T-helper 1 cell treated with Interleukin-12 subunit alpha and Interleukin-12 subunit beta and Interleukin-4 antibody, amounts not matched to agents 30 μg/mL and 1 μg/mL, for 36 hours (primary cell): ENCODE measurements around the gene MICAL2.

ENCODE experiments used
- H3K27ac Mint-ChIP-seq: one replicate; pipeline ENCODE4 v1.8.0; 2021; ENCODE audit warnings: mild to moderate bottlenecking, mixed read lengths
- H3K27me3 Mint-ChIP-seq: one replicate; pipeline ENCODE4 v1.8.0; 2021; ENCODE audit warnings: low read depth, mixed read lengths
- H3K36me3 Mint-ChIP-seq: one replicate; pipeline ENCODE4 v1.8.0; 2021; ENCODE audit warnings: low read depth, mixed read lengths
- H3K4me1 Mint-ChIP-seq: one replicate; pipeline ENCODE4 v1.8.0; 2021; ENCODE audit warnings: low read depth, mixed read lengths
- H3K4me3 Mint-ChIP-seq: one replicate; pipeline ENCODE4 v1.8.0; 2021; ENCODE audit warnings: mild to moderate bottlenecking, moderate library complexity, mixed read lengths
- H3K9me3 Mint-ChIP-seq: one replicate; pipeline ENCODE4 v1.8.0; 2021; ENCODE audit warnings: mixed read lengths

Gene MICAL2

DNA sequence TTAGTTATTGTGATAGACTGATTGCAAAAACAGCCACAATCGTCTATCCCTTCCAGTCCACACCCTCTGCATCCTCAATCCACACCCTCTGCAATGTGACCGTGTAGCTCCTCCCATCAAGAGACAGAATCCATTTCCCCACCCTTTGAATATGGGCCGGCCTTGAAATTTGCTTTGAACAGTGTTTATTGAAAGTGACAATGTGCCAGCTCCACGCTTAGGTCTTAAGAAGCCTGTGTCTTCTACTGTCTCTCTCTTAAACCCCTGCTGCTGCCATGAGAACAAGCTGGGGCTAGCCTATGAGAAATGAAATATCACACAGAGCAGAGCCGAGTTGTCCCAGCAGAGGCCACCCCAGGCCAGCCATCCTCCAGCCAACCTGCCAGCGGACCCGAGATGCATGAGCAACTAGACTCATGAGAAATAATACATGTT lies 22.3 kb upstream of the MICAL2 start:
- H3K4me3 Mint-ChIP-seq, result peak overlapping the region; percentile 64
- H3K27me3 Mint-ChIP-seq, result no peaks in the 10 kb centered on the region
- no peaks in the 10 kb centered on the region for H3K9me3 Mint-ChIP-seq
- peak overlapping the region; percentile 89 for H3K27ac Mint-ChIP-seq
- H3K4me1 Mint-ChIP-seq, result peaks cover 71% of the 10 kb centered on the region
- peaks cover 6% of the 10 kb centered on the region for H3K36me3 Mint-ChIP-seq

- H3K9me3 Mint-ChIP-seq, result no peaks in the 10 kb centered on the region
- H3K4me1 Mint-ChIP-seq, result peaks cover 69% of the 10 kb centered on the region
- H3K36me3 Mint-ChIP-seq, result peaks cover 6% of the 10 kb centered on the region
- no peaks in the 10 kb centered on the region for H3K27me3 Mint-ChIP-seq
- H3K27ac Mint-ChIP-seq, result peak overlapping the region; percentile 74
- H3K4me3 Mint-ChIP-seq, result no peak overlapping the region
Measured at GRCh38 chr11:12088531-12088930, 21.9 kb upstream of the MICAL2 start.

DNA sequence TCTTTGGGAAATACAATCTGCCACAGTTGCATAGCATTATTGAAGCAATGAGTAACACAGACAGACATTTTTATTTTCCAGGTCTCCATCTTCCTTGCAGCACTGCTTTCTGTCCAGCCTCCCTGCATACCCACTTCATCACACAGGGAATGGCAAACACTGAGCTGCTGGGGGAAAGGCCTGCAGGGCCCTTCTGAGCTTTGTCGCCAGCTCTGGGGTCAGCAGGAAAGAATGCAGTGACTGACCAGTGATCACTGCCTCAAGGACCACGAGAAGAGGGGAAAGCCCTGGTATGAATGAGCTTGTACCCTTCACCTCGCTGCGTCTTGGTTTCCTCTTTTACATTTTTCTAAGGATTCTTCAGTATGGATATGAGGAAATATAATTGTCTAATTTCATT lies 21.3 kb upstream of the MICAL2 start:
- Mint-ChIP-seq H3K27me3 (no peaks in the 10 kb centered on the region), H3K9me3 (no peaks in the 10 kb centered on the region), H3K27ac (peak overlapping the region; percentile 74), H3K36me3 (peaks cover 6% of the 10 kb centered on the region), H3K4me3 (no peak overlapping the region), H3K4me1 (peaks cover 68% of the 10 kb centered on the region)

DNA sequence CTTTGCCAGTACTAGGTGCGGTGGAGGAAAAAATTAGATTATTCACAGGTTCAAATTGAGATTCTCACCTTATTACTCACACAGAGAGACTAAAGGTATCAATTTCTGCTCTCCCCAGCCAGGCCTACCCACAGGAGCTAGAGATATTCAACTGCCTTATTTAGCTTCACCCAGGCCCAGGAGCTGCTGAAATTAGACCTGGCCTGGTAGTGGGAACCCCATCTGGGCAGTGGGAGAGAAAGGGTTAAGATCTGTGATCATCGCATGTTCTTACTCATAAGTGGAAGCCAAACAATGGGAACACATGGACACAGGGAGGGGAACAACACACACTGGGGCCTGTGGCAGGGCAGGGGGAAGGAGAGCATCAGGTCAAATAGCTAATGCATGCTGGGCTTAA lies 20.9 kb upstream of the MICAL2 start:
- Mint-ChIP-seq H3K36me3 (peaks cover 4% of the 10 kb centered on the region), H3K27ac (peak overlapping the region; percentile 26), H3K27me3 (no peaks in the 10 kb centered on the region), H3K9me3 (no peaks in the 10 kb centered on the region), H3K4me1 (peaks cover 68% of the 10 kb centered on the region), H3K4me3 (no peak overlapping the region)

DNA sequence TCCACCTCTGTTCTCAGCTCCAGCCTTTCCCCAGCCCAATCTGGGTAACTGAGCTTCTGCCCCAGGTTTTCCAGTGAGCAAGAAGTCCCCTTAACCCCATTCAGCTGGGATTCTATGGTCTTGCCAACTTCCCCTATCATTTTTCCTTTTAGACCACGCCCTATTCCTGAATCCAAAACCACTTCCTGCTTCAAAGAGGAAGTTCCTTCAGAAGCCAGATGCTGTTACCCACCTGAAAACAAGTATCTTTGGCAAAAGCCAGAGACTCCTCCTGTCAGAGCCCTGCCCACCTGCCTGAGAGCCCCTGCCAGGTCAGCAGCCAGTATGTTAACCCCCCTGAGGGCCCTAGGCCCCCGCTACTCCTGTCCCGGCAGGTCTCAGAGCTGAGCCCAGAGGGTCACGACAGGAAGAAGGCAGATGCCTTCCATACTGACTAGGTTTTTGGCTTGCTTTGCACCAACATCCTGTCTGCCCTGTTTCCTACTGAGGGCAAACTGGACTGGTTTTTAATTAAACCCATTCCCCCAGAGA lies 20.3 kb upstream of the MICAL2 start:
- Mint-ChIP-seq H3K27ac (peak overlapping the region; percentile 87), H3K4me3 (peak overlapping the region; percentile 63), H3K4me1 (peaks cover 69% of the 10 kb centered on the region), H3K36me3 (peaks cover 4% of the 10 kb centered on the region), H3K27me3 (no peaks in the 10 kb centered on the region), H3K9me3 (no peaks in the 10 kb centered on the region)

- no peak overlapping the region for H3K4me3 Mint-ChIP-seq
- H3K27ac Mint-ChIP-seq, result no peak overlapping the region
Measured at GRCh38 chr11:12090761-12091258, 19.6 kb upstream of the MICAL2 start.

GRCh38 chr11:12091956-12092558 lies 18.3 kb upstream of the MICAL2 start:
- Mint-ChIP-seq H3K9me3 (no peaks in the 10 kb centered on the region), H3K4me3 (peak overlapping the region; percentile 8), H3K27ac (peak overlapping the region; percentile 56), H3K27me3 (no peaks in the 10 kb centered on the region), H3K4me1 (peaks cover 53% of the 10 kb centered on the region), H3K36me3 (peaks cover 4% of the 10 kb centered on the region)

More at GRCh38 chr11:12090761-12091258, 19.6 kb upstream of the MICAL2 start:
- H3K36me3 Mint-ChIP-seq, result peaks cover 4% of the 10 kb centered on the region
- peaks cover 66% of the 10 kb centered on the region for H3K4me1 Mint-ChIP-seq
- no peaks in the 10 kb centered on the region for H3K27me3 Mint-ChIP-seq
- H3K9me3 Mint-ChIP-seq, result no peaks in the 10 kb centered on the region

DNA sequence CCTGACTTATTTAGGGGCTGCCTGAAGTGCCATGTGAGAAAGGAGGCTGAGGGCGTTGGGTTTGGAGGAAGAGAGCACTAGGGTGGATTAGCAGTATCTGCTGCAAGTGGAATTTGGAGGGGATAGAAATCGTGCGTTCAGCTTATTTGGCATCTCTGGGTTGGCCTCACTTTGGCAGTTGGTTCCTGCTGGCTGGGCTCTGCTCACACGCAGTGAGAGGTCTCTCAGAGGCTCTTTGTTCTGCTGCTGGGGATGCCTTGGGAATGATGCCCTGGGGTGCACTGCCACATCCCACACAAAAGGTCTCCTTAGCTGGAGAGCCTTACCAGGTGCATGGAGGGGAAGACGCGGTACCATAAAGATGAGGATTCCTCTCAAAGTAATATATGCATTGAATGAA lies 17.7 kb upstream of the MICAL2 start:
- H3K27me3 Mint-ChIP-seq, result no peaks in the 10 kb centered on the region
- no peak overlapping the region for H3K27ac Mint-ChIP-seq
- H3K4me3 Mint-ChIP-seq, result no peak overlapping the region
- H3K9me3 Mint-ChIP-seq, result no peaks in the 10 kb centered on the region
- H3K36me3 Mint-ChIP-seq, result peaks cover 4% of the 10 kb centered on the region
- H3K4me1 Mint-ChIP-seq, result peaks cover 47% of the 10 kb centered on the region

DNA sequence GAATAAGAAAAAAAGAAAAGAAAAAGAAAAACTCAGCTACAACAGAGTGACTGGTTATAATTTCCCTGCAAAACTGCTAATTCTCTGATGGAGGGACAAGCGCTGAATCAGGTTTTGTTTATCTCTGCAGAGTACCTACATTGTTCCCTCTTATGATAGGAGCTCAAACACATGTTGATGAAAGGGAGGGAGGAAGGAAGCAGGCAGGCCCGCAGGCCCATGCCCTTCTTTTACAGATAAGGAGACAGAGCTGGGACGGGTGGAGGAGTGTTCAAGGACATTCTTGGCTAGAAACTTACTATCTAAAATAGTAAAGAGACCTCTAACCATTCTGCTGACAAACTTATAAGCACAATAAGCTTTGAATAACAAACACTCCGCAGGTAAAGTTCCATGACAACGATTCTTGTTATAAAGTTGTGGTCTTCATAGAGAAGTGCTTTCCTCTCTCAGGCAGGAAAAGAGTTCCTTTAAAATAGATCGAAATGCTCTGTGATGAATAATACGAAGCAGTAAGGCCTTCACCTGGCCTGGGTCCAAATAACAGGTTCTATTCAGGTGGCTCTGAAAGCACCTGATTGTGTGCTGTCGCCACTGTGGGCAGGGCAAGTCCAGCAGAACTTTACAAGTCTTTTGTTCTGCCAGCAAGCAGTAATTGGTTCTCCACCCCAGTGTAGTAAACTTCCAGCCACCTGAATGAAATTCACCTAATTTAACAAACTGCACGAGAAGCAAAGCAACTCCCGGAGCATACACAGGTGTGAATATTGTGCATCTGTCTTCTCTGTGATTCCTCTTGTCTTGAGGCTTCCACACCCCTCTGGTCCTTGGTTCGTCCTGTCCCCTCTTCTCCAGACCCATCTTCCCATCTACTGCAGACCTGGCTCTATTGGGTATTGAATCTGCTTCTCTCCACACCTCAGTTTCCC lies 15.3 kb upstream of the MICAL2 start:
- Mint-ChIP-seq H3K27ac (no peak overlapping the region), H3K4me1 (peaks cover 38% of the 10 kb centered on the region), H3K27me3 (no peaks in the 10 kb centered on the region), H3K4me3 (no peak overlapping the region), H3K36me3 (peaks cover 7% of the 10 kb centered on the region), H3K9me3 (no peaks in the 10 kb centered on the region)

DNA sequence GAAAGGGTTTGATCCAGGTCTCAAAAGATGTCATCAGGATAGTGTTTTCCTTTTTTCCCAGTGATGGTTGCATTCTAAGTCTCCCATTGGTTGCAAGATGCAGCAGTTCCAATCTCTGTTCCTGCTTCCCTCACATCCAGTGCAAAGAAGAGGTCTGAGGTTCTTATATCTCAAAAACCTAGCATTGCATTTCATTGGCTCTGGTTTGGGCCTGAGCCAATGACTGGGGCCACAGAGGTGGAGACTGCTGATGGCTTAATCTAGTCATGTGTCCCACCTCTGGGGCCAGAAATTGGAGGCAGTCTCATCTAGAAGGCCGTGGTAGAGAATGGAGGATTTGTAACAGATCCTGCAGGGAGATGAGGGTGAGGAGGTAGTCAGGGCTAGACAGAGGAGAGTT lies 13.2 kb upstream of the MICAL2 start:
- Mint-ChIP-seq H3K27me3 (no peaks in the 10 kb centered on the region), H3K9me3 (no peaks in the 10 kb centered on the region), H3K4me1 (peaks cover 31% of the 10 kb centered on the region), H3K27ac (no peak overlapping the region), H3K4me3 (no peak overlapping the region), H3K36me3 (peaks cover 3% of the 10 kb centered on the region)

DNA sequence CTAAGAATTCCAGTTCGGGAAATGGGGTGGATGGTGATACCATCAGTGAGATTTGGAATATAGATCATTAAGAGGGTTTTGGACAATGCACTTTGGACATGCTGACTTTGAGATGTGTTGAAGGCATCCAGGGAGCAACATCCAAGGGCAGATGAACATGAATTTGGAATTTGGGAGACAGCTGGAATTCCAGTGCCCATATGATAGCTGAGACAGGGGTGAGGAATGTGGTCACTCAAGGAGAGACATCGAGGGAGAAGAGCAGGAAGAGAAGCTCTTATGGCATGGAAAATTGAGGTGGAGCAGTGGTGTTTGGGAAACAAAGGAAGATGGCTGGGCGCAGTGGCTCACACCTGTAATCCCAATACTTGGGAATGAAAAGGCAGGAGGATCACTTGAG lies 11.8 kb upstream of the MICAL2 start:
- Mint-ChIP-seq H3K27ac (peak overlapping the region; percentile 56), H3K4me3 (no peak overlapping the region), H3K27me3 (peaks cover 3% of the 10 kb centered on the region), H3K4me1 (peaks cover 40% of the 10 kb centered on the region), H3K36me3 (peaks cover 3% of the 10 kb centered on the region), H3K9me3 (no peaks in the 10 kb centered on the region)

DNA sequence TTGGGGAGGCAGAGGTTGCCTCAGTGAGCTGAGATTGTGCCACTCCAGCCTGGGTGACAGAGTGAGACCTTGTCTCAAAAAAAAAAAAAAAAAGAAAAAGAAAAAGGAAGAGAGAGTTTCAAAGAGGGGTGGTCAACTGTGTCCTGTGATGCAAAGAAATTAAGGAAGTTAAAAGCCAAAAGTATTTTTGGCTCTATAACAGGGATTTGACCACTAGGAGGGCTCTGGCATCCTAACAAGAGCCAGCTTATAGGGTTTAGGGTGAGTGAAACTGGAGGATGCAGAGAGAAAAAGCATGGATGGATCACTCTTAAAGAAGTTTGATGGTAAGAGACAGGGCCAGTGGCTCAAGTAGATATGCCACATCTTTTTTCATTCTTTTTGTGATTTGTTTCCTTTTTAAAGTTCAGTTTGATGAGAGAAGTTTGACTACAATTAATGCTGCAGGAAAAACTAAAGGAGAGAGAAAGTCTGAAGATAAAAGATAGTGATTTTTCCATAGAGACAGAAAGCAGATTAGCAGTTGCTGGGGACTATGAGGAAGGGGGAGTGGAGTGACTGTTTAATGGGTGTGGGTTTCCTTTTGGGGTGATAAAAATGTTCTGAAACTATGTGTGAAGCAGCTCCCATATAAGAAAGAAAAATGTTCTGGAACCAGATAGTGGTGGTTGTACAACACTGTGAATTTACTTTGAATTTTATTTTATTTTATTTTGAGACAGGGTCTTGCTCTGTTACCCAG lies 11.1 kb upstream of the MICAL2 start:
- H3K4me1 Mint-ChIP-seq, result peaks cover 44% of the 10 kb centered on the region
- H3K27ac Mint-ChIP-seq, result no peak overlapping the region
- no peak overlapping the region for H3K4me3 Mint-ChIP-seq
- no peaks in the 10 kb centered on the region for H3K9me3 Mint-ChIP-seq
- H3K36me3 Mint-ChIP-seq, result peaks cover 3% of the 10 kb centered on the region
- H3K27me3 Mint-ChIP-seq, result peaks cover 3% of the 10 kb centered on the region

DNA sequence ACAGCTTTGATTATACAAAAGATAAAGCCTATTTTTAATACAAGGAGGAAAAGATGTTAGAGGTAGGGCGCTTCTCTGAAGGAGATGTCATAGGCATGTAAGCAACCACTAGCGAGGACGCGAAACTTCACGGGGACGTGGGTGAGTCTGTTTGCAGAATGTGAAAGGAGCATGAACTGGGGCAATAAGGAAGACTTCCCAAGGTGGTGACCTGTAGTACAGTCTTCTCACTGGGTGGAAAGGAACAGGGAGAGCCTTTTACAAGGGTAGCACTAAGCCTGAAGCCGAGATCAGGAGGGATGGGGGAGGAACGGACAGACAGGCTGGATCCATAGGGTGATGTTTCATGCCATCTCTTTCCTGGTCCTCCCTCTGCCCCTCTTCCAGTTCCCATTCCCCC lies 10.0 kb upstream of the MICAL2 start:
- no peak overlapping the region for H3K27ac Mint-ChIP-seq

GRCh38 chr11:12100841-12101242 lies 9.5 kb upstream of the MICAL2 start:
- Mint-ChIP-seq H3K27ac (no peak overlapping the region), H3K4me3 (no peak overlapping the region), H3K9me3 (no peaks in the 10 kb centered on the region), H3K36me3 (peaks cover 3% of the 10 kb centered on the region), H3K27me3 (peaks cover 3% of the 10 kb centered on the region), H3K4me1 (peaks cover 49% of the 10 kb centered on the region)

More for the DNA sequence above, 10.0 kb upstream of the MICAL2 start:
- Mint-ChIP-seq H3K4me1 (peaks cover 50% of the 10 kb centered on the region), H3K36me3 (peaks cover 3% of the 10 kb centered on the region), H3K27me3 (peaks cover 3% of the 10 kb centered on the region), H3K4me3 (no peak overlapping the region), H3K9me3 (no peaks in the 10 kb centered on the region)
